Fibroblast of pulmonary artery (primary cell): ENCODE results near the gene MYO5B.

ENCODE experiments used
- DNase-seq: peaks from one replicate; pipeline ENCODE4 v3.0.0-alpha.2; 2010; ENCODE audit warnings: low read depth
- H3K4me3 ChIP-seq: replicated peaks from 2 replicates; pipeline ENCODE4 v1.5.1; 2011; ENCODE audit warnings: low read depth, mild to moderate bottlenecking, control low read depth, low read length, moderate library complexity
- TF ChIP-seq, protein P1 (sequence below): IDR thresholded peaks from 2 replicates; pipeline ENCODE4 v1.5.1; 2011; ENCODE audit warnings: mild to moderate bottlenecking, control low read depth, low read length, inconsistent platforms; ENCODE audit errors: missing control alignments

MYO5B gene

GRCh38 chr18:49827996-49828395, 367.0 kb downstream of the MYO5B start:
- DNase-seq, result no peak
- TF ChIP-seq, protein P1, sequence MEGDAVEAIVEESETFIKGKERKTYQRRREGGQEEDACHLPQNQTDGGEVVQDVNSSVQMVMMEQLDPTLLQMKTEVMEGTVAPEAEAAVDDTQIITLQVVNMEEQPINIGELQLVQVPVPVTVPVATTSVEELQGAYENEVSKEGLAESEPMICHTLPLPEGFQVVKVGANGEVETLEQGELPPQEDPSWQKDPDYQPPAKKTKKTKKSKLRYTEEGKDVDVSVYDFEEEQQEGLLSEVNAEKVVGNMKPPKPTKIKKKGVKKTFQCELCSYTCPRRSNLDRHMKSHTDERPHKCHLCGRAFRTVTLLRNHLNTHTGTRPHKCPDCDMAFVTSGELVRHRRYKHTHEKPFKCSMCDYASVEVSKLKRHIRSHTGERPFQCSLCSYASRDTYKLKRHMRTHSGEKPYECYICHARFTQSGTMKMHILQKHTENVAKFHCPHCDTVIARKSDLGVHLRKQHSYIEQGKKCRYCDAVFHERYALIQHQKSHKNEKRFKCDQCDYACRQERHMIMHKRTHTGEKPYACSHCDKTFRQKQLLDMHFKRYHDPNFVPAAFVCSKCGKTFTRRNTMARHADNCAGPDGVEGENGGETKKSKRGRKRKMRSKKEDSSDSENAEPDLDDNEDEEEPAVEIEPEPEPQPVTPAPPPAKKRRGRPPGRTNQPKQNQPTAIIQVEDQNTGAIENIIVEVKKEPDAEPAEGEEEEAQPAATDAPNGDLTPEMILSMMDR, result no peak
- no peak overlapping the region for H3K4me3 ChIP-seq

DNA sequence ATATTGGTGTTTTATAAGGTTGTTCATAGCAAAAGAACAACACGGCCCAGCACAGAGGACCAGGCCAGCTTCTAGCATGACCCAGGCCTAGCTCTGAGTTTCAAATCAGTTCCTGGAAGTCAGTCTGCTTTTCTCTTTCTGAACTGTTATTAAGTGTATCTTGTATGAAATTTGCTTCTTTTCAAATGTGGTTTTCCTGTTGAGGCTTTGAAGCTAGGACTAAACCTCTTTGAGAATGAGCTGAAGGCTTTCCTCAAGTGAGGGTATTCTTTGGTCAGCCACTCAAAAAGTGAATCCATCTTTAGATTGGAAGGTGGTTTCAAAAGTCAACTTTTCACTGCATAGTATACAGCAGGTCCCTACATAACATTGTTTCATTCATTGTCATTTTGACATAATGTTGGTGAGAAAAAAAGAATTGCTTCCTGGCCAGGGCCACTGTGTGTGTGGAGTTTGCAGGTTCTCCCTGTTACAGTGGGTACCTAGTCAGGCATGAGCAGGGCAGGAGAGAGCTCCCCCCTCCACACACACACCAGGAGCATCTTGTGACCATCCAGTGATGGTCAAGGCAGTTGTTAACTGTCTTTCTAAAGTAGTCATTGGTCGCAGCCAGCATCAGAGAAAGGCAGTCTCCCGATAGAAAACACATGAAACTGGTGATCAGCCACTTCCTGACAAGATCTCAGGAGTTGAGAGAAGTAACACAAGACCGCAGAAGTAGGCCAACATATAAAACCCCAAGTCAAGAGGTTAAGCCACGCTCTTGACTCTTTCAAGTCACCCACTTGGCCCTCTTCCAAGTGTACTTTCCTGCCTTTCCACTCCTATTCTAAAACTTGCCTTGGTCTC, 374.9 kb downstream of the MYO5B start:
- no peak overlapping the region for H3K4me3 ChIP-seq
- TF ChIP-seq, protein P1, result no peak
- DNase-seq, result no peak

DNA sequence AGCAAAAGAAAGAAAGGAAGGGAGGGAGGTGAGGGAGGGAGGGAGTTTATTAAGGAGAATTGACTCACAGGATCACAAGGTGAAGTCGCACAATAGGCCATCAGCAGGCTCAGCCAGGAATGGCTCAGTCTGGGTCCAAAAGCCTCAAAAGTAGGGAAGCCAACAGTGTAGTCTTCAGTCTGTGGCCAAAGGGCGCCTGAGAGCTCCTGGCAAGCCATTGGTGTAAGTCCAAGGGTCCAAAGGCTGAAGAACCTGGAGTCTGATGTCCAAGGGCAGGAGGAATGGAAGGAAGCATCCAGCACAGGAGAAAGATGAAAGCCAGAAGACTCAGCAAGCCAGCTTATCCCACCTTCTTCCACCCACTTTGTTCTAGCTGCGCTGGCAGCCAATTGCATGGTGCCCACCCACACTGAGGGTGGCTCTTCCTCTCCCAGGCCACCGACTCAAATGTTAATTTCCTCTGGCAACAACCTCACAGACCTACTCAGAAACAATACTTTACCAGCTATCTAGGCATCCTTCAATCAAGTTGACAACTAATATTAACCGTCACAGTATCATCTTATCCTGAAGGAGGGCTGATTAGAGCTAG, 375.8 kb downstream of the MYO5B start:
- TF ChIP-seq, protein P1, result no peak
- DNase-seq, result no peak
- H3K4me3 ChIP-seq, result no peak overlapping the region

- DNase-seq, result no peak
- TF ChIP-seq, protein P1, result no peak
- no peak overlapping the region for H3K4me3 ChIP-seq
Observed at GRCh38 chr18:49817947-49818346, 377.0 kb downstream of the MYO5B start.

GRCh38 chr18:49815927-49816326, 379.0 kb downstream of the MYO5B start:
- TF ChIP-seq, protein P1, result no peak
- DNase-seq, result no peak
- H3K4me3 ChIP-seq, result no peak overlapping the region

DNA sequence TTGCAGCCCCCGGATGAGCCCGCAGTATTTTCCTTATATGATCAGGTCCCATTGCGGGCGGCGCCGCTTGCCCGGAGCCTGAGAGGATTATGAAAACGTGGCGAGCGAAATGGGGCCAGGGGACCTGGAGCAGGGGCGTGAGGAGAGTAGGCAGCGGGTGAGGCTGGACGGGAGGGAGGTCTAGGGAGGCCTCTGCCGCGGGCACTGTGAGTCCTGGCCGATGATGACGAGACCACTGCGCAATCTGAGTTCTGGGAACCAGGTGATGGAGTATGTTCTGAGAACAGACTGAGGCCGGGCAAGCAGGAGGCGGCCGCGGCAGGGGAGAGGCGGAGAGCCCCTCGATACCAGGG, 380.8 kb downstream of the MYO5B start:
- DNase-seq, result peak; percentile 65
- H3K4me3 ChIP-seq, result peak overlapping the region; percentile 84
- TF ChIP-seq, protein P1, result no peak
